Measurements from ENCODE around the gene MCM9.
"Not testable (repeated sequence)": the region's sequence is repeated elsewhere in the genome, so short reads cannot be mapped to it uniquely, and the experiment has no call there.

Gene MCM9

GRCh38 chr6:118893807-118894424 lies 41.0 kb downstream of the MCM9 start, which contains the start of gene ASF1A:
Gene ASF1A, plus strand, starts transcription at chr6:118894152. Its CDS starts 262 bp downstream, at chr6:118894414.
- peak; percentile 73 to 99 (median 96) for DNase-seq

GRCh38 chr6:118893064-118893806 lies 41.7 kb downstream of the MCM9 start:
- DNase-seq: peak in 23 of 58 donors; percentile 6 to 85 (median 61)

- DNase-seq: no peak
These were observed 42.5 kb downstream of the MCM9 start for GRCh38 chr6:118892355-118892991.

- DNase-seq: no peak
These were observed 43.8 kb downstream of the MCM9 start for GRCh38 chr6:118890997-118891790.

- DNase-seq: peak in 1 of 58 donors; percentile 14
These were observed 45.8 kb downstream of the MCM9 start for GRCh38 chr6:118889163-118889562.

GRCh38 chr6:118886641-118887040 lies 48.3 kb downstream of the MCM9 start:
- DNase-seq: no peak

- no peak for DNase-seq
These were observed 52.5 kb downstream of the MCM9 start for GRCh38 chr6:118882314-118882905.

- DNase-seq: no peak
These were observed 53.3 kb downstream of the MCM9 start for GRCh38 chr6:118881440-118882313.

- no peak for DNase-seq
These were observed 57.2 kb downstream of the MCM9 start for GRCh38 chr6:118877806-118878205.

GRCh38 chr6:118876814-118877213 lies 58.1 kb downstream of the MCM9 start:
- DNase-seq: no peak

GRCh38 chr6:118876198-118876597 lies 58.8 kb downstream of the MCM9 start:
- DNase-seq: no peak

- no peak for DNase-seq
These were observed 59.3 kb downstream of the MCM9 start for GRCh38 chr6:118875672-118876071.

- no peak for DNase-seq
These were observed 61.7 kb downstream of the MCM9 start for GRCh38 chr6:118873239-118873638.

GRCh38 chr6:118872726-118873125 lies 62.2 kb downstream of the MCM9 start:
- no peak for DNase-seq

- no peak for DNase-seq
These were observed 62.6 kb downstream of the MCM9 start for GRCh38 chr6:118872318-118872717.

GRCh38 chr6:118871331-118871730 lies 63.6 kb downstream of the MCM9 start:
- no peak for DNase-seq

GRCh38 chr6:118869894-118870589 lies 64.9 kb downstream of the MCM9 start:
- DNase-seq: no peak

GRCh38 chr6:118869350-118869749 lies 65.6 kb downstream of the MCM9 start:
- DNase-seq: no peak

- not testable (repeated sequence) for DNase-seq
These were observed 66.1 kb downstream of the MCM9 start for GRCh38 chr6:118868901-118869300.
